ENCODE measurements around the gene SALL2.
A peak's percentile ranks its signal among the peaks of the same experiment; 100 is the strongest.

SALL2 gene

DNA sequence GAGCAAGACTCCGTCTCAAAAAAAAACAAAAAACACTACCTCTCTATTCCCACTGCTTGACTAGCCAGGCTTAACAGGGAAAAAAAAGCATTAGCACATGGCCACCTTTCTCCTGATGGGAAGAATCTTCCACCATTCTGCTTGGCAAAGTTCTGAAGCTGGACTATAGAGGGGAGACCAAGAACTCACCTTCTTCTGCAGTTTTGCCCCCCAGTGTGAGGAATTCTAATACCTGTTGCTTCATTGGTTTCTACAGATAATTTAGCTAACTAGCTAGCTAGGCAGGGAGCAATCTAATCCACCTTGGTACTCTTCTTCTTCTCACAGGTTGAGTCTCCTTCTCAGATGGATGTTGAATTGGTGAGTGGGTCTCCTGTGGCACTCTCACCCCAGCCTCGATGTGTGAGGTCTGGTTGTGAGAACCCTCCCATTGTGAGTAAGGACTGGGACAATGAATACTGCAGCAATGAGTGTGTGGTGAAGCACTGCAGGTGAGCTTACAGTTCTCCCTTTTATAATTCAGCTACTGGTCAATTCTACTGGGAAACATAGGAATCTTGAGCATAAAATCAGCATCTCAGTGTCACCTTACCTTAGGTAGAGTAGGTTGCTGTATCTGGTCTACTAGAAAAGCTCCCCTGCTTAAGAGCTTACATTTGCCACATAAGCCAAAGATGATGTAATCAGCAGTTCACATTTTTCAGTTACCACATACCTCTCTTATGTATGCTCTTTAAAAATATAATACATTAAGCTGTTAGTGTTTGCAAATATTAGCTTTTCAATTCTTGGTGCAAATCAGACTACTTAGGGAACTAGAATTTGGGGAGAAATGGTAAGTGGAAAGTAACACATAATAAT lies 31.0 kb downstream of the SALL2 start:
- FAIRE-seq, result no peak

GRCh38 chr14:21486640-21487087 lies 39.5 kb downstream of the SALL2 start:
- no peak for DNase-seq (ENCODE audit: insufficient read length, low spot score)
- no peak for FAIRE-seq

More for the DNA sequence above, 31.0 kb downstream of the SALL2 start:
- no peak for DNase-seq (ENCODE audit: insufficient read length, low spot score)

GRCh38 chr14:21476925-21477681 lies 49.0 kb downstream of the SALL2 start, which contains the start of the genes RAB2B and TOX4:
TSS of gene RAB2B (minus strand) at chr14:21476959. CDS start at chr14:21476872, 87 bp downstream.
TSS of gene TOX4 (plus strand) at chr14:21477195. CDS start at chr14:21477279, 84 bp downstream.
- FAIRE-seq (peak; percentile 83), DNase-seq (ENCODE audit: insufficient read length, low spot score) (peak; percentile 86)

- DNase-seq (ENCODE audit: insufficient read length, low spot score) (peak; percentile 57), FAIRE-seq (no peak)
Observed at GRCh38 chr14:21476523-21476924, 49.6 kb downstream of the SALL2 start.

GRCh38 chr14:21475767-21476522 lies 50.2 kb downstream of the SALL2 start:
- DNase-seq (ENCODE audit: insufficient read length, low spot score), result no peak
- no peak for FAIRE-seq

All from HTR-8/SVneo (cell line).